Activated CD4-positive, alpha-beta T cell treated with anti-CD3 and anti-CD28 coated beads, Interleukin-2, Interleukin-4, amounts not matched to agents 100 ng/mL and 50 ng/mL, durations not matched to agents 16 hours and 8 hours (primary cell): ENCODE data around the gene COL4A1.

Source experiments
- DNase-seq: peaks from one replicate; pipeline ENCODE4 v3.0.0-alpha.2; 2020; ENCODE audit warnings: low spot score

Gene COL4A1

DNA sequence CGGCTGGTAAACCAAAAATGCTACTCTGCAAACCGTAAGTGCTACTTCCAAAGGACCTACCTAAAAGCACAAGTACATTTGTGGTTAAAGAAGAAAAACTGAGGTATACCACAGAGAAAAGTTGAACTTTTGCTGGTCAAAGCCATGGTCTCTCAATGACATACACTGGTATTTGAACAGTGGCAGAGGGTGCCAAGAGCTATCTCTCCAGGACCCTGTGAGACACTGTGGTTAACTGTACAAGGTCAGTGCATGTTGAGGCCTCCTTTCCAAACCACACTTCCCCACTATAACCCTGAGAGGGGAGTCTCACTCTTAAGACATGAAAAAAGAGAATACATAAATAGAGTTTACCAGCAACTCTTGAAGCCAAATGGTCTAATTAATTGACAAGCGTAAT is 49.5 kb downstream of the COL4A1 start:
- no peak for DNase-seq

DNA sequence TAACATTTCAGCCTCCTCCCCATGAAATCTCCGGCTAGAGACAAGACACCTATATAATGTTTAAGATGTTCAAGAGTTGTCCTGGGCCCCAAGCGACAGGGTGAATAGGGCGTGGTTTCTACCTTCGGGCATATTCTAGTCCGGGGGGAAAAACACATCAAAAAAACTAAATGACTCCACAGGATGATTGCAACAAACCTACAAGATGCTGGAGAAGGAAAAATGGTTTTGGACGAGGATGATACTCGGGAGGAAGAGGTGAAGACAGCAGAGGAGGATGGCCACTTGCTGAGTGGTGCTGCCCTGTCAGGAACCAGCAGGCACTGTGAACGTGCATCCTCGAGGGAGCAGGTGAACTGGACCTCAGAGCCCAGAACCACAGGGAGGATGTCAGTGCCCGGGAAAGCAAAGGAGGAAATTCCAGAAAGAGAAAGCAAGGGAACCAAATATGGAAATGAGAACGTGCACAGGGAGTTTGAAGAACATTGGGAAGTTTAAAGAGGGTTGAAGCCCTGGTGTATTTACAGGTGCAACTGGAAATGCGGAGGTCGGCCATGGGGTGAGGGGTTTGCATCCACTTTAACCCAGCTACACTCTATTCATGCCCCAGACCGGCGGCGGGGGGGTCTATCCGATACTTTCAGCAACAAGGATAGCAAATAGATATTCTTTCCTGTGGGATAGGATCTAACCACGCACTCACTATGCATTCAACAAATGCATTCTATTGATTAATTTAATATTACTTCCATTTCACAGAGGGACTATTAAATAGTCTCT is 50.6 kb downstream of the COL4A1 start:
- no peak for DNase-seq

DNA sequence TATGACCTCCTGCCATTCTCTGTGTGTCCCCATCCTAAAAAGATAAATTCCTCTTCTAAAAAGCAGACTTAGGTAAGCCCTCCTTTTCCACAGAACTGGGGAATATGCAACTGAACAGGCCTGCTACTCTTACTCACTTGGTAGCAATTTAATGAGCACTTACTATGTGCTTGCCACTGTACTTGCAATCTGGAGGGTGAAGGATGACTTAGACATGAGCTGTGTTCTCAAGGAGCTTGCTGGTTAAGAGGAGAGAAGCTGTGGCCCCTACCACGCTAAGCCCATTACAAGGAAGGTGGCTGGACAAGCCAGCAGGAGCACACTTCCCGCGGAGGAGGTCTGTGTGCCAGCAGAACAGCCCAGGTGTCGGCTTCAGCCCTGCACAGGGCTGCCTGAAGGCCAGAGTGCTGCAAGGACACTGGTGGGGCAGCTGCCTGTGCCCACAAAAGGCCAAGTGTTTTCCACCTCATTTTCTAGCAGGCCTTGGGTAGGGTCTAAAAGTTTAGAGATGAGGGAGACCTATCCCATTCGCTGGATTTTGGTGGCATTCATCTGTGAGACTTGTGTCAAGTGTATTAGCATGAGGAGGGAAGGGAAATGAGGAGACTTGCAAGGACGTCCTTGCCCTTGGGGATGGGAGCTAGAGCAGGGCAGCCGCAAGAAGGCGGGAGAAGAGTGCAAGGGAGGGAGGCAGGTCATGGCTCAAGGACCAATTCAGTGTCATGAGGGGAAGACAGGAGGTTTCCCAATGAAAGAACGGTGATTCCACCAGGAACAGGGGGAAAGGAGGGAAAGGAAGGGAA is 52.0 kb downstream of the COL4A1 start:
- DNase-seq, result no peak

DNA sequence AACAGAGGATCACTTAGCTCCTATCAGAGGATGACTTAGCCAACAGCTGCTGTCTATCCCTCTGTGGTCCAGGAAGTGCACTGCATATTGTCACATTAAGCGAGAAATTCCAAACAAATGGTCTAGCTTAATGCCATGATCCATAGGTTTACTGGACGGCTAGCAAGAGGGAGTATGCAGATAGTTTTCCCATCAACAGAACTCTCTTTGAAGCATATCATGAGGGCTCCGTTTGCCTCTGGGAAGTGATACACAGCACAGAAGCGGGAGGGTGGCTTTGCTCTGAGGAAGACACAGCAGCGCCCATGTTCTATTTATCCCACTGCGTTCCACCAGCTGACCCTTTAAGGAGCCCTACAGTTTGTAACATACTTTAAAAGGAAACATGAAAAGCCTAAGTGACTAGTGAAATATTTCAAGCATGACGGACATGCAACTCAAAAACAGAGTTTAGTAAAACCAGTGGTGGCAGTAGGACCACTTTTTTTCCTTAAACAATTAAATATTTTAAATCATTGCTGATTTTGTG is 52.7 kb downstream of the COL4A1 start:
- no peak for DNase-seq

DNA sequence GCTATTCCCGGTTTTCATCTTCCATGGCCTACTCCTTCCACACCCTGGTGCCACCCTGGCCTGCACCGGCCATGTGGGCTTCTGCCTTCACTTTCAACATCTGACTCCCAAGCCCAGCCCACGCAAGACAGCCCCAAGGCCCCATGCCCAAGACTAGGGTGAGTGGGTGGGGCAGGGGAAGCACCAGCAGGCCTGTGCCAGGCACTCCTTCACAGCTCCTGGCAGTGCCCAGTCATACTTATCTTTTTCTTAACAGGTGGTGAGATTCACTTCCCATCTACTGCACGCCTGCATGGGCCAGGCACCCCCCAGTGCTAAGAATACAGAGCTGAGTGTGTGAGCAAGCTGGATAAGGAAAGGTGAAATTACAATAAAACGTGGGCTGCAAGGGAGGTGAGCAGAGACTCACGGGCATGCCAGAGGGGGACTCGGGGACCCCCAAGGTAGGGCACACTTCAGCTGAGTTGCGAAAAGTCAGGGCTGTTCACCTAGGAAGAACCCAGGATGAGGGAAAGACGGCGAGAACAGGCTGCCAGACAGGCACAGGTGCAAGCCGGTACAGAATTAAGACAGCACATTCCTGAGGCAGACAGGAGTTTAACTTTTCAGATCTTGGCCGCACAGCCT is 55.7 kb downstream of the COL4A1 start:
- DNase-seq, result no peak

DNA sequence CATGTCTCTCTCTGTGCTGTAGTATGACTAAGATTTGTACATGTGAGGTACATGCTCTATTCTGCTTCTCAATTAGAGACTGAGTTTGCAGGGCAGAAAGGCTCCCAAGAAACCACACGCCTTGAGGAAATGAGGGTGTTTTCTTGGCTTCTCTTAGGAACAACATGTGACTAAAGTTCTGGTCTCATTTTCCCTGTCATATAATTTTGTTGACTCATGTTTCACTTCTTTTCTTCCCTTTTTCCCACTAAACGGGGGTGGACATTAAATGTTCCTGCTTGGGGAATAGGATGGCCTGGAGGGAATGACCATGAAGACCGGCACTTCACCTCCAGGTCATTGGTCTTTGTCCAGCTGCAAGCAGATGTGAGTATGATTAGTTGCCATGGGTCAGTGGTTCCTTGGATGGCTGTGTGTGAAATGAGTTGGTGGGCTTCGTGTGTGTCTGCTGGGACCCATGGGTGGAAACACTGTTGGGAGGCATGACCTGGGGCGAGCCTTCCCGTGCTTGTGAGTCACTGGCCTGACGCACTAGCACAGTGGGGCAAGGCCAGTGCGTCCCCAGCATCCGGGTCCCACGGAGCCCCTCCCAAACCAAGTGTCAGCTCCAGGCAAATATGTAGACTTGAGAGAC is 56.6 kb downstream of the COL4A1 start:
- DNase-seq, result no peak

DNA sequence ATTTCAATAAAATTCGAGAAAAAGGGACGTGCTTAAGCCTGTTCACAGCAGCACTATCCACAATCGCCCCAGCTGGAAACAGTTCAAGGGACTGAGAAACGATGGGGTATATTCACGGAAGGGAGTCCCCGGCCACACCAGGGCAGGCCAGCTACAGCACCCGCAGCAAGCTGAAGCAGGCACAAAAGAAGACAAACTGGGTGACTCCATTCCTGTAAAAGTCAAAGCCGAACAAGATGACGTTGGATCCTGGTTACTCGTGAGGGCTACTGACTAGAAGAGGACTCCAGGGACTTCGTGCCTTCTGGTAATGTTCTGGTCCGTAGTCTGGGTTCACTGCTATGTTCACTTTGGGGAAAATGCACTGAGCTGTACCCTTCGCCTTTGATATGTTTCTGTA is 57.6 kb downstream of the COL4A1 start:
- DNase-seq, result no peak

DNA sequence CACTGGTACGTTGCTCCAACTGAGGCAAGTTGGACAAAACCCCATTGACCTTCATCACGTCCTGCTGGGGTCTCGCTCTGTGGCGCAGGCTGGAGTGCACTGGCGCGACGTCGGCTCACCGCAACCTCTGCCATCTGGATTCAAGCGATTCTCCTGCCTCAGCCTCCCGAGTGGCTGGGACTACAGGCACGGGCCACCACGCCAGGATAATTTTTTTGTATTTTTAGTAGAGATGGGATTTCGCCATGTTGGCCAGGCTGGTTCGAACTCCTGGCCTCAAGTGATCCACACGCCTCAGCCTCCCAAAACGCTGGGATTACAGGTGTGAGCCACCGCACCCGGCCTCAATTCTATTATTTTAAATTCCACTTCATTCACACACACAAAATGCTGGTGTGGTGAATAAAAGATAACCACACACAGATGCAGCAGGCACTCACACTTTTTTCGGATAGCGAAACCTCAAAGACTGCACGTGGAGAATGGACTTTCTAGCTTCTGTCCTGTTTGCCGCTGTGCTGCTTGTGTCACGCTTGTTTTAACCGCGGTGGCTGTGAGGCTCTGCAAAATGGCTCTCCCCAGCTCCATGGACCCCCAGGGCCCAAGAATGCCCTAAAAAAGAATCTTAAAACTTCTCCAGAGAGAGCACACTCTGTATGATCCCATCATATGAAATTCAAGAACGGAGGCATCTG is 58.4 kb downstream of the COL4A1 start:
- no peak for DNase-seq

DNA sequence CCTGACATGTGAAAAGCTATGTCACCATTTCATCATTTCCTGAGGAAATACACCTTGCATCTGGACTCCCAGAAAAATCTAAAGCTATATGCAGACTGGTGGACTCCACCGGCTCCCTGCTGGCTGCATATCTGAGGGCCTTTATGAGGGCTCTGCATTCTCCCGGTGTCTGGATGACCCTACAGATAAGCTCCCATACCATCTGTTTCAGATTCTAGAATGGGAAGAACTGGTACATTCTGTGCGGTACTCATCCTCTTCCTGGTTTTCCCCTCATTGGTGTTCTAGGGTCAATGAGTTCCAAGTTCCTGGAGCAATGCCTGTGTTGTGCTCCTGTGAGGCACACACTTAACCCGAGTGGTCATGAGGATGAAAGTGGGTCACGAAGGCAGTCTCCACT is 60.4 kb downstream of the COL4A1 start:
- DNase-seq, result no peak

DNA sequence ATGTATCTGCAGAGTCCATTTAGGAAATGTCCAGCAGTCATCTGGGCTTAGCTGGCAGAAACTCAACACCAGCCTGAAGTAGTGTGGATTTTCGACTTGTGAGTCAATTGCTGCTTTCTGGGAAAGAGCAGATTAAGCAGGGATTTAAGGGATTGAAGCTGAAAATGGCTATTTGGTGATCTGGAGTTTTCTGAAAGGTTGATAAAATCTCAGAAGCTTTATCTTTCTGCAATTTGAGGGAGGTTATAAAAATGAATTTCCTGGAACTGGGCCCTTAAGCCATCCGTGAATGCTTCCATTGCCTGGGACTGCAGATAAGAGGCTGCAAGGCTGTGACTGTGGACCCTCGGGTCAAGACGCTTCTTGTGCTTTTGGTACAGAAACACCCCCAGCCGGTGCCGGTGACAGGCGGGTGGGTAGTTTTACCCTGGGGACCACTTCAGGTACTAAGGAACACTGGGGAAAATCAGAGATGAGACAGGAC is 61.5 kb downstream of the COL4A1 start:
- DNase-seq, result no peak

DNA sequence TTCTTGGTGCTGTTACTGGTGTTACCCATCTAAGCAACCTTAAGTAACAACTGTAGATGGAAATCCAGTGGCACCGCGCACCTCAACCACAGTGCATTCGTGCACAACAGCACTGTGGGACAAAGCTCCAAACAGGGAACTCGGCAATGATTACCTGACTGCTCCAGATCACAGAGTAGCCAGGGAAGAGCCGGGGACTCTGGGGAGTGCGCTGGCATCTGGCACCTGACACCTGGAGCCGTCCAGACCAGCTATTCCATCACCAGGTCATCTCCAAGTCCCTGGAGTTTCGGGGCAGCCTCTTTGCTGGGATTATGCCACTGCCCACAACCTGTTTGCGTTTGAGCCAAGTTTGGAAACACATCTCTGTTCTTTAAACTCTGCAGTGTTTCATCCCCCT is 62.0 kb downstream of the COL4A1 start:
- no peak for DNase-seq

DNA sequence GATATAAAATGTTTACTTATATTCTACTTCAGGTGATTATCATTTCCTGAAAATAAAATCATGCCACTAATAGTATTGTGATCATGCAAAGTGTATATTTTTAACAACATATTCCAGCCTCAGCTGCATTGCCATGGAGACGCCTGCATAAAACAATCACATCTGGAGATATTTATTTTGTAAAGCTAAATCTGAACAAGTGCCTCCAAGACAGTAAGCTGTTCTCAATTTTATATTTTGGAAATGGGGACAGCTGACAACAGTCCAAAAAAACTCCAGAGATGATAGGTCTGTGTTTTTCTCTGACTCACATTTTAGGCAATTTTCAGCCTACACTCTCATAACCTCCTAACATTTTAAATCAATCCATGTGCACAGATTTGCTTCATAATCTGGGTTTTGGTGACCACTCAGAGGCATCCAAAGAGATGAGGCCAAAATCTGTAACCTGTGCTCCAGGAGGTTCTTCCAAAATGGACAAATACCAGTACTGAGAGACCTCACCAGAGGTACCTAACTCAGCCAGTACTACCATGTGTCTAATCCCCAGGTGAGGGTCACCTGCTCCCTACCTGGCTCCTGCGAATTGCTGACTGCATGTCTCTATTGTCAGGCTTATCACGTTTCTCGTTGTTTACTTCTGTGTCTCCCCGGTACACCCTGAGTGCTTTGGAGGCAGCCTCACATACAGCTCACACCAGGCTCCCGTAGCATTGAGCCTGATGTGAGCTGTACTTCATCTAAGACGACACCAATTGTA is 62.7 kb downstream of the COL4A1 start:
- DNase-seq, result no peak

DNA sequence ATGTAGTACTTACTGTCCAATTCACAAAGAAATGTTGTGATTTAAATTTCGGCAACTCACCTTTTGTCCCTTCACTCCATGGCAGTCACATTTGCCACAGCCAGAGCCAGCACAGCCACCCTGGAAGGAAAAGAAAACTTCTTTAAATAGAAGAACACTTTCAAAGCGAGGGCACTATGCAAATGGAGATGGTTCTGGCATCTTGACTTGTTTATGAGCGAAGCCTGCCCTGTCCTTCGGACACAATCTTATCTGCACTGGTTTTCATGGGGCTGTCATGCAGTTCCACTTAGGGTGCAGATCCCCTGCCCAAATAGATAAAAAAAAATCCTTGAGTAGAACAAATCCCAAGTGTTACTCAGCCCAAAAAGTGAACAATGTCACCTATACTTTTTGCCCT is 64.3 kb downstream of the COL4A1 start:
- no peak for DNase-seq

DNA sequence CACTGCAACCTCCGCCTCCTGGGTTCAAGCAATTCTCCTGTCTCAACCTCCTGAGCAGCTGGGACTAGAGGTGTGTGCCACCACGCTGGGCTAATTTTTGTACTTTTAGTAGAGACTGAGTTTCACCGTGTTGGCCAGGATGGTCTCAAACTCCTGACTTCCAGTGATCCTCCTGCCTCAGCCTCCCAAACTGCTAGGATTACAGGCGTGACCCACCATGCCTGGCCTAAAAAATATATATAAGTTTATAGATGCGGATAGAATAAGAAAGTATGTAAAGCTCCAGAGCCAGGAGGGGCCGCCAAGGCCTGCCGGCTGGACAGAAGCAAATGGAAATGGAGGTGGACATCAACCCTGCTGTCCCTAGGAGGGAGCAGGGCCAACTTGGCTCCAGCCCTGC is 66.0 kb downstream of the COL4A1 start:
- DNase-seq, result no peak

DNA sequence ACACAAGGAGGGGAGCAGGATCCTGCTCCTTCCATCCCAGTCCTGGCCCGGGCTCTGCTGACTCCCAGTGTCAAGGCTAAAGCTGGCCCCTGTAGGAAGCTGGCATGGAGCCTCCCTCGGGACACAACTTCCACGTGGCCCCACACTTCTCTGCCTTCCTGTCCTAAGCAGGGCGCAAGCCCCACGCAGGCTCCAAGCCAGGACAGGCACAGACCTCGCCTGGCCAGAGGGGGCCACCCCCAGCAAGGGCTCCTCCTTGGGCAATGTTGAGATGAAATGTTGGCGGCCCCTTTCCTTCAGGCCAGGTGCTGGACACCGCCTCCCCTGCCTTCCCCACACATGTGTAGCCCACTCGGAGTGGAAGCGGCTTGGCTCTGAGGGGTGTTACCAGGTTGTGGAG is 66.6 kb downstream of the COL4A1 start:
- no peak for DNase-seq

DNA sequence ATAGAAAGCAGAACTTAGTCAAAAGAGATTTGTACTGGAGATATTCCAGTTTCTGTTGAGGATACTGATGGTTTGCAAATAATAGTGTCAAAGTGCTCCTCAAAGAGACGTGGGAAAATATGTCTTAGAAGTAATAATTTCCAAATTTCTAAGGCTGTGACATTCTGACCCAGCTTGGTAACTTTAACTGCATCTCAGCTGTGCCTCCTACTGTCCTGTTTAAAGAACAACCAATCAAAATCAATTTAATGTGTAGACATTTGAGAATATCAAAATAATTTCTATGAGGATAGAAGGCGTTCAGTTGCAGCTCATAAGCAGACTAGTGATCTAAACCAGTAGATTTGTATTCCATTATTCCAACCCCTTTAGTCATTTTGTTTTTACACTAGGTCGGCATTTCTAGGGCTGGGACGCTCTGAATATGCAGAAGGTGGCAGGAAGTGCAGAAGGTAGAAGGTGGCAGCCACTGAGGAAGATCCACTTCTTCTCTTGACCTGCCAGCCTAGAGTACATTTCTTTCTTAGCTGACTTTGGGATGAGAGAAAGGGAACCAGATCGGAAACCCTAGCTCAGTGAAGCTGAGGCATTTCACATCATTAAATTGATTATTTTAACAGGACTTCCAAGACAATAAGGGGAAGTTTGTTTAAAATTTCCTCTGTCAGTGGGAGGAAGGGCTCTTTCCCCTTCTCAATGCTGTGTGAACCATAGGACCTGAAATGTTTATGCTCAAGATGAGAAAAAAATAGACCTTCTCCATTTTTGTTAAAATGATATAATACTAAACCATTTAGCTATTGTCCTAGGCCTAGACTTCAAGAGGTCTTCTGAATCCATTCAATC is 67.5 kb downstream of the COL4A1 start:
- no peak for DNase-seq

DNA sequence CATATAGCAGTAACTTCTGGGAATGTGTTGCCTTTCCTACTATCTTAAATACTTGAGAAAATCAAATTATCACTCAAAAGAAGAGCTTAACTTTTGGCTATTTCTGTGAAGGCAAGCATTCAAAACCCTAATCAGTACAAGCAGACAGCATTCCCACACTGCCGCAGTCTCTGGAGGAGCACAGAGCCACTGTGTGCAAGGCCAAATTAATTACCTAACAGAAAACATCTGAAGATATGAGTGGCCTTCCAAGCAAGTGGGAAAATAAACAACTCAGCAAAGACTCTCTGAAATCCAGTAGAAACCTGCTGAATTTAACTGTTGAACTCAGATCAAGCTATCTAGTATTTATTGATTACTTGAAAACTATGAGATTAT is 68.2 kb downstream of the COL4A1 start:
- no peak for DNase-seq

DNA sequence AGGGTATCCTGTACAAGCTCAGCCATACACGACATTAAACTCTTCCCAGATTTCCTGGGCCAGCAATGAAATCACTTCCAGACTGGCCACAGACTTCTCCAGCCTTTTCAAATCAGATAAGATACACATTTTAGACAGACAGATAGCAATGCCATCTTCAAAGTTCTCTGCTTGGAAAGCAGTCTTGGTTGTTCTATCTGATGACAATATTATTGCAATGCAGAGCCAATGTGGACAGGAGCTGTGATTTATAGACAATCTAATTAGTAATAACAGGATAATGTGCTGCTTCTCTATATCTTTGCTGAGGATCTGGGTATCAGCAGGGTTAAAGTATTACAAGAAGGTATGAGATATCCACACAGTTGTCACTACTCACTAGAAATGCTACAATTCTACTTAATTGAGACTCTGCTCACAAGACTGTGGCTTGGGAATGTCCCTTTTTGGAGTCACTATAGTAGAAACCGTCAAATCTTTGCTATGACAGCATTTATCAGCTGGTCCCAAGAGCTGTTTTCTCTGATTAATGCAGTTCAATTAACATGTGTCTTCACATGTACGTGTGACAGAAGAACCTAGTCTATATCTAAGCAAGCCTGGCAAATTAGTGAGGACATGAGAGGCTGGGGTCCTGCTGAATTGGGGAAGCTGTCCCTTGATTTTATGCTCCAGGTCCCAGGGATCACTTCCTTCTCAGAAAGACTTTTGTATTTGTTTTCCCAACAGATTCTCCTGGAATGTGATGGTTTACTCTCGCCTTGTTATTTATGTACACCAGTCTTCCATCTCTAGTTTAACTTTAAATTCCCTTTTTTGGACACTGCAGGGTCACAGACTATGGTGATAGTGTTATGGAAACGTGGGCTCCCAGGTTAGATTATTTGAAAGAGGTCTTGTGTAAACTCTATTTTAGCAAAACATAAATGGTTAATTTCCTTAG is 68.8 kb downstream of the COL4A1 start:
- DNase-seq, result no peak

DNA sequence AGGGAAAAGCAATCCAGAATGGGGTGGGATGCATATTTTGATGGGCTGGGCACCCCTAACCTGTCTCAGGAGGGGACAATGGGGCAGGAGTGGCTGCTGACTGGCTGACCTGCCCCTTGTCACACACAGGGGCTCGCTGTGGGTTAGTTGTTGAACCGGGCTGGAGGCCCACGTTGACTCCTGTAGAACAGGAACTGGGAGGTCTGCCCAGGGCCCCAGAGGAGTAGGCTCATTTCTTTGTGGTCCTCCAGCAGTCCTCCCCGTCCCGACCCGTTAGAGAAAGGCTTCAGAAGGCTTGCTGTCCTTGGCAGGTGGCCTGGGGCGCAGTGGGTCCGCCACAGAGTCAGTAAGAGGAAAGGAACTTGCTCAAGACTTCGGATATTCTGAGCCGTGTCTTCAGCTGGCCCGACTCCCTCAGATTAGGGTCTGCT is 70.1 kb downstream of the COL4A1 start:
- no peak for DNase-seq
